Endothelial cell of umbilical vein (primary cell): Measurements from ENCODE around the gene LAMB3. TPM values are rescaled to one million over a fixed set of nuclear protein-coding genes. Genes with fewer than 3 reads are reported as not detected.

Experiments
- BruUV-seq: library from RNA; stranded (reverse); fragments of 400-500 nt; replicated peaks from 2 replicates; lab custom pipeline; 2021; lab: Mats Ljungman, UMichigan
- CTCF ChIA-PET: fragments of 300-600, 350-600 bp; sonication (Branson Sonifier 250); formaldehyde crosslinking; loops from one replicate; lab custom pipeline; 2021; ENCODE audit warnings: antibody characterized with exemption, inconsistent platforms; lab: Charles Lee
- POLR2A ChIA-PET: fragments of 300-600, 350-600 bp; sonication (Branson Sonifier 250); formaldehyde crosslinking; loops from one replicate; lab custom pipeline; 2021; ENCODE audit warnings: antibody characterized with exemption, inconsistent platforms; lab: Charles Lee
- DNase-seq: peaks from one replicate; pipeline ENCODE4 v3.0.0-alpha.2; 2011; ENCODE audit warnings: low read depth, low spot score
- FAIRE-seq: peaks from 2 replicates; lab custom pipeline; 2011; peaks lifted over from hg19 to GRCh38; lab: Jason Lieb, UNC
- H2AFZ ChIP-seq: 2 replicates; pipeline ENCODE4 v1.6.0; 2012; ENCODE audit warnings: low read depth, low read length, control low read depth, inconsistent platforms
- H3K27ac ChIP-seq: 2 replicates; pipeline ENCODE4 v1.5.1; 2011; ENCODE audit warnings: low read depth, mild to moderate bottlenecking, control low read depth, low read length, moderate library complexity; ENCODE audit not compliant: insufficient read depth
- H3K27me3 ChIP-seq, 2 experiments: 2 replicates each; pipeline versions ENCODE4 v1.6.0 to v1.6.1; 2011; ENCODE audit warnings: low read length in 2 of 2, mixed read lengths in 1 of 2; ENCODE audit not compliant: control insufficient read depth in 2 of 2, insufficient read depth in 2 of 2
- H3K36me3 ChIP-seq, 2 experiments: 2 replicates in 1 of 2; 3 replicates in 1 of 2; pipeline ENCODE4 v1.5.1; 2011; ENCODE audit warnings: low read length in 2 of 2, mild to moderate bottlenecking in 1 of 2, moderate library complexity in 1 of 2; ENCODE audit not compliant: control insufficient read depth in 2 of 2, insufficient read depth in 2 of 2; ENCODE audit errors: extremely low read depth in 1 of 2
- H3K4me1 ChIP-seq: 3 replicates; pipeline ENCODE4 v1.5.1; 2011; ENCODE audit warnings: mild to moderate bottlenecking, low read length; ENCODE audit not compliant: control insufficient read depth, insufficient read depth; ENCODE audit errors: extremely low read depth
- H3K4me2 ChIP-seq: 2 replicates; pipeline ENCODE4 v1.6.1; 2011; ENCODE audit warnings: low read length, control low read depth, mixed read lengths; ENCODE audit not compliant: insufficient read depth
- H3K4me3 ChIP-seq, 3 experiments: fragments of 200-600 bp in 1 of 3; sonication (generic), shearing (Covaris generic) in 1 of 3; replicated peaks in 1 of 3; 2 replicates each; pipeline ENCODE4 v1.5.1; 2011 to 2016; ENCODE audit warnings: control low read depth in 3 of 3, low read length in 3 of 3, mild to moderate bottlenecking in 2 of 3, inconsistent platforms in 1 of 3, low read depth in 1 of 3, moderate library complexity in 1 of 3; ENCODE audit not compliant: insufficient read depth in 1 of 3
- H3K79me2 ChIP-seq: 2 replicates; pipeline ENCODE4 v1.6.0; 2012; ENCODE audit warnings: low read length, inconsistent platforms; ENCODE audit not compliant: control insufficient read depth, insufficient read depth
- H3K9ac ChIP-seq: replicated peaks from 2 replicates; pipeline ENCODE3; 2011; ENCODE audit warnings: low read length, control low read depth; ENCODE audit not compliant: insufficient read depth; ENCODE audit errors: extremely low read depth
- H3K9me1 ChIP-seq: replicated peaks from 3 replicates; pipeline ENCODE4 v1.6.0; 2011; ENCODE audit warnings: mild to moderate bottlenecking, low read length; ENCODE audit not compliant: control insufficient read depth, insufficient read depth; ENCODE audit errors: extremely low read depth
- H3K9me3 ChIP-seq: replicated peaks from 2 replicates; pipeline ENCODE4 v1.5.1; 2012; ENCODE audit warnings: low read length, inconsistent platforms; ENCODE audit not compliant: control insufficient read depth, insufficient read depth
- H4K20me1 ChIP-seq: replicated peaks from 2 replicates; pipeline ENCODE3; 2011; ENCODE audit warnings: mild to moderate bottlenecking, low read length; ENCODE audit not compliant: control insufficient read depth, insufficient read depth; ENCODE audit errors: extremely low read depth
- FOS ChIP-seq: IDR thresholded peaks from 2 replicates; pipeline ENCODE4 v1.6.1; 2011; ENCODE audit warnings: mild to moderate bottlenecking, low read length, moderate library complexity, borderline replicate concordance; ENCODE audit not compliant: insufficient read depth
- GATA2 ChIP-seq: IDR thresholded peaks from 2 replicates; pipeline ENCODE4 v1.7.0; 2011; ENCODE audit warnings: low read depth, mild to moderate bottlenecking, moderate library complexity, mixed read lengths, low read length; ENCODE audit not compliant: insufficient read length, insufficient read depth
- MAX ChIP-seq: IDR thresholded peaks from 2 replicates; pipeline ENCODE4 v1.6.1; 2011; ENCODE audit not compliant: insufficient read depth, insufficient read length
- MYC ChIP-seq: IDR thresholded peaks from one replicate; pipeline ENCODE4 v1.6.1; 2011; ENCODE audit warnings: mild to moderate bottlenecking, low read depth, low read length
- POLR2AphosphoS5 ChIP-seq: IDR thresholded peaks from 2 replicates; pipeline ENCODE4 v1.6.1; 2012; ENCODE audit warnings: low read depth, mild to moderate bottlenecking, control low read depth, low read length, moderate library complexity; ENCODE audit not compliant: insufficient read depth
- dilution Hi-C: fragments of 300-500 bp; cut with MboI; formaldehyde crosslinking; loops from one replicate; pipeline ENCODE4 v1.15.0; 2019; ENCODE audit warnings: low sequenced_read_pairs; ENCODE audit not compliant: extremely low pct_ligation_motif_present
- intact Hi-C: fragments of 100-400 bp; cut with micrococcal nuclease; formaldehyde crosslinking; loops from one replicate; pipeline ENCODE4 v1.10.0; 2022
- polyA plus RNA-seq, 4 experiments: library from polyadenylated mRNA; depleted of rRNA in 3 of 4; stranded (reverse) in 3 of 4; unstranded in 1 of 4; fragments of >200 nt; gene quantifications; 2 replicates each; pipeline versions ENCODE4 v1.2.1 to v1.2.3, GENCODE V29; 2011 to 2012; ENCODE audit warnings: missing spikeins in 1 of 4
- total RNA-seq: library from RNA; stranded (reverse); gene quantifications from 2 replicates; pipeline ENCODE4 v1.2.3, GENCODE V29; 2021

Gene LAMB3
- total and polyA plus RNA-seq, 2 donors (not counting 3 experiments of a cell fraction or from before 2014, with no cell fraction given), result 2.6 to 3.1 TPM

- no peak overlapping the region for H3K4me3 ChIP-seq
- dilution Hi-C loops (no loop called here), intact Hi-C loops (loop anchor here (1.0 kb wide), 1 partner anchor 24 kb away; no protein-coding TSS in a partner anchor)
- ChIA-PET CTCF (interaction anchor here (0.9 to 3.4 kb wide), 7 partner anchors 9 to 104 kb away, joined by 3 to 14 read pairs (median 4); no protein-coding TSS in a partner anchor), POLR2A (interaction anchor here (1.5 kb wide), 1 partner anchor 24 kb away, joined by 4 read pairs; no protein-coding TSS in a partner anchor)
- TF ChIP-seq FOS, result peak; percentile 38
- no peak for TF ChIP-seq MYC
- no peak for TF ChIP-seq POLR2AphosphoS5
- peak; percentile 17 for TF ChIP-seq GATA2
- peak; percentile 50 for TF ChIP-seq MAX
- H3K9ac ChIP-seq, result no peak overlapping the region
- H2AFZ ChIP-seq, result no peak overlapping the region
- H3K9me3 ChIP-seq, result no peaks in the 10 kb centered on the region
- no peaks in the 10 kb centered on the region for H3K36me3 ChIP-seq
- BruUV-seq, result no TSS peak
- FAIRE-seq, result peak; percentile 49
- H3K9me1 ChIP-seq, result no peaks in the 10 kb centered on the region
- no peak overlapping the region for H3K4me2 ChIP-seq
- peaks cover 6% of the 10 kb centered on the region for H3K4me1 ChIP-seq
- no peak overlapping the region for H3K27ac ChIP-seq
- H3K79me2 ChIP-seq, result no peaks in the 10 kb centered on the region
- no peaks in the 10 kb centered on the region for H4K20me1 ChIP-seq
- H3K27me3 ChIP-seq, result peaks cover 32 to 56% of the 10 kb centered on the region in 2 experiments
- no peak for DNase-seq
Observed at GRCh38 chr1:209672705-209673630, 20.7 kb upstream of the LAMB3 start.
